GM12891 (cell line): ENCODE data around the gene AQP9.

Source experiments
- PAX5 ChIP-seq: IDR thresholded peaks from 2 replicates; pipeline ENCODE4 v1.6.1; 2011; ENCODE audit warnings: low read length, moderate library complexity, mild to moderate bottlenecking; ENCODE audit not compliant: insufficient read depth, severe bottlenecking
- POLR2A ChIP-seq: IDR thresholded peaks from 2 replicates; pipeline ENCODE4 v1.6.1; 2011; ENCODE audit warnings: low read depth, low read length, control low read depth
- POLR2AphosphoS5 ChIP-seq: IDR thresholded peaks from 2 replicates; pipeline ENCODE4 v1.6.1; 2011; ENCODE audit warnings: low read depth, low read length, control low read depth
- POU2F2 ChIP-seq: IDR thresholded peaks from 2 replicates; pipeline ENCODE4 v1.6.1; 2011; ENCODE audit warnings: low read depth, mild to moderate bottlenecking, control low read depth, low read length, moderate library complexity
- SPI1 ChIP-seq: IDR thresholded peaks from 2 replicates; pipeline ENCODE4 v1.6.1; 2011; ENCODE audit warnings: low read depth, low read length, control low read depth
- TAF1 ChIP-seq: IDR thresholded peaks from 2 replicates; pipeline ENCODE4 v1.6.1; 2011; ENCODE audit warnings: low read depth, low read length, control low read depth

- TF ChIP-seq POLR2A (no peak), POLR2AphosphoS5 (no peak), SPI1 (no peak), TAF1 (no peak), PAX5 (no peak), POU2F2 (no peak)
These were observed 33.4 kb downstream of the AQP9 start for GRCh38 chr15:58171476-58172061.
